Measurements from ENCODE around the gene KLF13. TPM values are rescaled to one million over a fixed set of nuclear protein-coding genes. Genes with fewer than 3 reads are reported as not detected.

The KLF13 gene
- total and polyA plus RNA-seq, 10 of the 15 experiments (the other 5 are each of a cell fraction or from before 2014, with no cell fraction given) = 20.3 to 109 (median 51.4) TPM

DNA sequence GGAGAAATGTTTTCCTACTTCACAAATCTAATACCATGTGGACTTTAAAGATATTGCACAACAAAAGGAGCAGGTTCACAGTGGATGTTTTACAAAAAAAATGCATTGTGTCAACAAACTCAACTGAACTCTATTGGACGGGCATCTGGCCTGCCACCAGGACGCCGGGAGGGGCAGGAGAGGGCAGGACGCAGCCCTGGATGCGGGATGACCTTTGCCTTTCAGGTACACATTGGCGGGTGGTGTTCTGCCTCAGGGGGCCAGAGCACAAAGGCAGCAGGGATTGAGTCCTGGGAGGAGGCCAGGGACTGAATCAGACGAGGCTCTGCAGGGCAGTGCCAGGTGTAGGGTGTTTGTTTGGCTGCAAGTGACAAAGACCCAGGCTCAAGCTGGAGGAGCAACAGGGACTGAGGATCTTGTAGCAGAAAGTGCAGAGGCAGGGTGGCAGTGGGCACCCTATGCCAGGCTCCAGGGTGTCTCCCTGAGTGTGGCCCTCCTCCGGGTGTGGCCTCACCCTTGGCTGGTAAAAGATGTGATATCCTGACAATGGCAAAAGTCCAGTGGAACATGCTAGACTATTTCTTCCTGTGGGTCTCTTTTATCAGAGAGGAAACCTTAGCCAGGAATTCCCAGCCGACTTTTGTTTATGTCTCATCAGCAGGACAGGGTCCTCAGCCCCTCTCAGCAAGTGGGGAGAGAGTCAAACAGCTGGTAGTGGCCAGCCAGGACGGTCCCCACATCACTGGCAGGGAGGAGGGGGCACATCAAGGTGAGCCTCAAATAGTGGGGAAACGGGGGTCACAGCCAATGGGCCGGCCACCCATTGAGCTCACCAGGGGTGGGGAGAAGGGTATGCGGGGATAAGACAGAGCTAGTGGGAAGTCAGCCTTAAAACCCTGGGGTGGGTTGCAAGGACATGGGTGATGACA is 29.7 kb upstream of the KLF13 start:
- CTCF ChIA-PET = interaction anchor here (0.5 to 0.9 kb wide), 2 partner anchors 82 to 335 kb away, joined by 3 read pairs; no protein-coding TSS in a partner anchor
- in situ Hi-C loops (cut with MboI) (no loop called here), intact Hi-C loops (cut with micrococcal nuclease; ENCODE audit: unreplicated experiment) (no loop called here)
- H3K79me2 ChIP-seq (ENCODE audit: control insufficient read depth, insufficient read depth, low read length) = no peaks in the 10 kb centered on the region
- no peaks in the 10 kb centered on the region for H4K20me1 ChIP-seq (ENCODE audit: control insufficient read depth, insufficient read depth)
- WGBS (ENCODE audit: insufficient coverage, insufficient replicate concordance, low lambda C conversion rate, missing lambda C conversion rate) = 43% methylated on average over 13 of the region's 13 CpGs
- TF ChIP-seq CHD1 (IDR thresholded peaks at IDR 0.05; ENCODE audit: low read depth, low read length) = no peak
- no peak for TF ChIP-seq JUNB (IDR thresholded peaks at IDR 0.05)
- TF ChIP-seq PML (IDR thresholded peaks at IDR 0.05; ENCODE audit: low read length) = no peak
- no peak for TF ChIP-seq SRF (IDR thresholded peaks at IDR 0.05; ENCODE audit: low read depth in 2 of 2, low read length in 2 of 2)
- TF ChIP-seq, protein P1, sequence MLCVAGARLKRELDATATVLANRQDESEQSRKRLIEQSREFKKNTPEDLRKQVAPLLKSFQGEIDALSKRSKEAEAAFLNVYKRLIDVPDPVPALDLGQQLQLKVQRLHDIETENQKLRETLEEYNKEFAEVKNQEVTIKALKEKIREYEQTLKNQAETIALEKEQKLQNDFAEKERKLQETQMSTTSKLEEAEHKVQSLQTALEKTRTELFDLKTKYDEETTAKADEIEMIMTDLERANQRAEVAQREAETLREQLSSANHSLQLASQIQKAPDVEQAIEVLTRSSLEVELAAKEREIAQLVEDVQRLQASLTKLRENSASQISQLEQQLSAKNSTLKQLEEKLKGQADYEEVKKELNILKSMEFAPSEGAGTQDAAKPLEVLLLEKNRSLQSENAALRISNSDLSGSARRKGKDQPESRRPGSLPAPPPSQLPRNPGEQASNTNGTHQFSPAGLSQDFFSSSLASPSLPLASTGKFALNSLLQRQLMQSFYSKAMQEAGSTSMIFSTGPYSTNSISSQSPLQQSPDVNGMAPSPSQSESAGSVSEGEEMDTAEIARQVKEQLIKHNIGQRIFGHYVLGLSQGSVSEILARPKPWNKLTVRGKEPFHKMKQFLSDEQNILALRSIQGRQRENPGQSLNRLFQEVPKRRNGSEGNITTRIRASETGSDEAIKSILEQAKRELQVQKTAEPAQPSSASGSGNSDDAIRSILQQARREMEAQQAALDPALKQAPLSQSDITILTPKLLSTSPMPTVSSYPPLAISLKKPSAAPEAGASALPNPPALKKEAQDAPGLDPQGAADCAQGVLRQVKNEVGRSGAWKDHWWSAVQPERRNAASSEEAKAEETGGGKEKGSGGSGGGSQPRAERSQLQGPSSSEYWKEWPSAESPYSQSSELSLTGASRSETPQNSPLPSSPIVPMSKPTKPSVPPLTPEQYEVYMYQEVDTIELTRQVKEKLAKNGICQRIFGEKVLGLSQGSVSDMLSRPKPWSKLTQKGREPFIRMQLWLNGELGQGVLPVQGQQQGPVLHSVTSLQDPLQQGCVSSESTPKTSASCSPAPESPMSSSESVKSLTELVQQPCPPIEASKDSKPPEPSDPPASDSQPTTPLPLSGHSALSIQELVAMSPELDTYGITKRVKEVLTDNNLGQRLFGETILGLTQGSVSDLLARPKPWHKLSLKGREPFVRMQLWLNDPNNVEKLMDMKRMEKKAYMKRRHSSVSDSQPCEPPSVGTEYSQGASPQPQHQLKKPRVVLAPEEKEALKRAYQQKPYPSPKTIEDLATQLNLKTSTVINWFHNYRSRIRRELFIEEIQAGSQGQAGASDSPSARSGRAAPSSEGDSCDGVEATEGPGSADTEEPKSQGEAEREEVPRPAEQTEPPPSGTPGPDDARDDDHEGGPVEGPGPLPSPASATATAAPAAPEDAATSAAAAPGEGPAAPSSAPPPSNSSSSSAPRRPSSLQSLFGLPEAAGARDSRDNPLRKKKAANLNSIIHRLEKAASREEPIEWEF (IDR thresholded peaks at IDR 0.05; ENCODE audit: insufficient replicate concordance, low read depth, low read length) = no peak
- H3K36me3 ChIP-seq (ENCODE audit: control insufficient read depth in 2 of 2, insufficient read depth in 2 of 2, low read length in 1 of 2) = no peaks in the 10 kb centered on the region
- POLR2A ChIA-PET = no interaction called here
- no peak overlapping the region for H2AFZ ChIP-seq (ENCODE audit: control insufficient read depth, low read depth, low read length)
- RAD21 ChIA-PET (ENCODE audit: unreplicated experiment) = no interaction called here
- H3K27me3 ChIP-seq (replicated peaks in 1 of 2; ENCODE audit: control insufficient read depth in 2 of 2, insufficient read depth in 2 of 2, low read length in 1 of 2) = no peaks in the 10 kb centered on the region
- H3K4me1 ChIP-seq (ENCODE audit: control insufficient read depth, insufficient read depth, low read length) = no peaks in the 10 kb centered on the region
- ATAC-seq = no peak
- H3K4me2 ChIP-seq (ENCODE audit: control insufficient read depth, insufficient read depth) = no peak overlapping the region
- BruUV-seq (replicated peaks) = no TSS peak
- no peaks in the 10 kb centered on the region; the same call in 2 of the 3 replicates for H3K9me3 ChIP-seq (replicated peaks; ENCODE audit: control insufficient read depth, insufficient read depth, low read length)
- no peak for DNase-seq (ENCODE audit: low read depth, low spot score)
- H3K9ac ChIP-seq (ENCODE audit: control insufficient read depth, insufficient read depth, low read length) = no peak overlapping the region
- SMC1A ChIA-PET (ENCODE audit: uncharacterized antibody, unreplicated experiment) = interaction anchor here (1.0 to 1.1 kb wide), 3 partner anchors 11 to 82 kb away, joined by 3 to 4 read pairs (median 3); no protein-coding TSS in a partner anchor
- FAIRE-seq = no peak
- no peak overlapping the region for H3K27ac ChIP-seq (ENCODE audit: control insufficient read depth, insufficient read depth)
- no peak overlapping the region for H3K4me3 ChIP-seq
